ENCODE measurements around the gene CACNA1D.

GRCh38 chr3:53708001-53708621, 213.7 kb downstream of the CACNA1D start:
- TF ChIP-seq CTCF (IDR thresholded peaks at IDR 0.05) (no peak), POLR2A (IDR thresholded peaks at IDR 0.05) (no peak)
